ENCODE results near the gene CFAP45. TPM values are rescaled to one million over a fixed set of nuclear protein-coding genes. Genes with fewer than 3 reads are reported as not detected.

Gene CFAP45
- total and polyA plus RNA-seq, 2 of the 8 experiments (the other 6 are each of a cell fraction or from before 2014, with no cell fraction given): 0.05 TPM; not detected in 1

- H2BK20ac ChIP-seq (ENCODE audit: low read length): no peak overlapping the region
- H3K27me3 ChIP-seq (replicated peaks in 1 of 4; ENCODE audit: control insufficient read depth in 3 of 4, extremely low read depth in 1 of 4, insufficient read depth in 3 of 4, low read length in 3 of 4): no peaks in the 10 kb centered on the region
- no peak overlapping the region for H3K23ac ChIP-seq (ENCODE audit: insufficient read length)
- no peak overlapping the region for H4K91ac ChIP-seq (replicated peaks; ENCODE audit: insufficient read length, low read length)
- DNase-seq (ENCODE audit: low read depth in 1 of 2, low spot score in 2 of 2) (no peak), FAIRE-seq (no peak)
- H2BK5ac ChIP-seq (ENCODE audit: low read depth, low read length): no peak overlapping the region
- H2BK12ac ChIP-seq (ENCODE audit: low read depth, low read length): no peak overlapping the region
- H3K14ac ChIP-seq (ENCODE audit: insufficient read length): no peak overlapping the region
- no peak overlapping the region for H3K4me2 ChIP-seq (ENCODE audit: insufficient read depth in 1 of 2, low read depth in 2 of 2, low read length in 2 of 2)
- H3K4me3 ChIP-seq (ENCODE audit: extremely low read depth in 1 of 4, insufficient read depth in 2 of 4, low read depth in 3 of 4, low read length in 4 of 4): no peak overlapping the region
- no peak overlapping the region for H3K56ac ChIP-seq (replicated peaks; ENCODE audit: insufficient read length, low read depth, low read length)
- H3K18ac ChIP-seq (ENCODE audit: extremely low read depth, low read length): no peak overlapping the region
- H3K27ac ChIP-seq (ENCODE audit: low read depth, low read length): no peak overlapping the region
- no peaks in the 10 kb centered on the region for H3K79me1 ChIP-seq (ENCODE audit: low read depth, low read length)
- no peaks in the 10 kb centered on the region for H3K23me2 ChIP-seq (ENCODE audit: low read depth, low read length)
- H4K5ac ChIP-seq (ENCODE audit: insufficient read length, low read depth, low read length): no peak overlapping the region
- ChIA-PET CTCF (ENCODE audit: partially characterized antibody) (interaction anchor here (0.6 to 20.8 kb wide), 16 partner anchors 9 to 692 kb away, joined by 3 to 645 read pairs (median 62); partner anchors contain the start of genes DUSP23, FCRL6, SLAMF8 and VSIG8), POLR2A (ENCODE audit: partially characterized antibody) (interaction anchor here (0.8 kb wide), 1 partner anchor 60 kb away, joined by 3 read pairs; no protein-coding TSS in a partner anchor)
- H3K79me2 ChIP-seq (ENCODE audit: control insufficient read depth in 1 of 2, insufficient read depth in 2 of 2, low read length in 2 of 2): no peaks in the 10 kb centered on the region
- H2AK5ac ChIP-seq (ENCODE audit: low read depth, low read length): no peak overlapping the region
- H3K9ac ChIP-seq (replicated peaks in 1 of 4; ENCODE audit: extremely low read depth in 1 of 4, low read depth in 3 of 4, low read length in 3 of 4): no peak overlapping the region
- no peak overlapping the region for H4K8ac ChIP-seq (ENCODE audit: extremely low read depth, insufficient read depth, low read length)
- no peaks in the 10 kb centered on the region for H4K20me1 ChIP-seq (replicated peaks in 1 of 2; ENCODE audit: control insufficient read depth in 1 of 2, insufficient read depth in 2 of 2, low read length in 2 of 2)
- H3K9me3 ChIP-seq (ENCODE audit: insufficient read depth in 2 of 2, low read depth in 1 of 2, low read length in 1 of 2): no peaks in the 10 kb centered on the region
- H2BK120ac ChIP-seq (replicated peaks; ENCODE audit: low read depth, low read length): no peak overlapping the region
- no peak overlapping the region for H3K4ac ChIP-seq (replicated peaks; ENCODE audit: insufficient read length, low read depth, low read length)
- H3K4me1 ChIP-seq (replicated peaks in 1 of 4; ENCODE audit: control insufficient read depth in 3 of 4, insufficient read depth in 4 of 4, low read length in 3 of 4): no peaks in the 10 kb centered on the region
- H2BK15ac ChIP-seq (ENCODE audit: low read length): no peak overlapping the region
- H3K36me3 ChIP-seq (ENCODE audit: control insufficient read depth in 2 of 4, insufficient read depth in 4 of 4, low read length in 3 of 4): no peaks in the 10 kb centered on the region
- WGBS, 2 experiments (ENCODE audit: extremely low coverage in 1 of 2, insufficient coverage in 1 of 2, insufficient read length in 1 of 2, insufficient replicate concordance in 2 of 2, low coverage in 1 of 2, low lambda C conversion rate in 2 of 2, missing lambda C conversion rate in 1 of 2): 85% methylated on average over 4 of the region's 4 CpGs; no CpG with 5 or more reads in 1 of the 2 experiments
- no peak overlapping the region for H2AFZ ChIP-seq (ENCODE audit: low read length)
- TF ChIP-seq JUND (IDR thresholded peaks at IDR 0.05; ENCODE audit: low read length) (no peak), E2F6 (IDR thresholded peaks at IDR 0.05) (no peak), RFX5 (IDR thresholded peaks at IDR 0.05; ENCODE audit: borderline replicate concordance, low read depth, low read length) (no peak), SIN3A (conservative IDR thresholded peaks at IDR 0.05 in 1 of 2, IDR thresholded peaks at IDR 0.05 in 1 of 2; ENCODE audit: low read depth in 1 of 2, low read length in 2 of 2) (no peak), RNF2 (IDR thresholded peaks at IDR 0.05; ENCODE audit: borderline replicate concordance, low read depth, low read length, missing control alignments, poor library complexity, severe bottlenecking) (no peak), CEBPB (IDR thresholded peaks at IDR 0.05; ENCODE audit: low read depth, low read length) (no peak), PHF8 (conservative IDR thresholded peaks at IDR 0.05; ENCODE audit: low read depth, low read length) (no peak), SP4 (IDR thresholded peaks at IDR 0.05; ENCODE audit: low read length) (no peak), JUN (IDR thresholded peaks at IDR 0.05; ENCODE audit: low read depth, low read length) (no peak), KDM1A (IDR thresholded peaks at IDR 0.05; ENCODE audit: borderline replicate concordance, low read length) (no peak)
These were observed 10.8 kb downstream of the CFAP45 start for GRCh38 chr1:159889202-159889601.

Measured in H1 (cell line).